Activated CD4-positive, alpha-beta T cell treated with anti-CD3 and anti-CD28 coated beads, Interleukin-2, Interleukin-4, amounts not matched to agents 100 ng/mL and 50 ng/mL, durations not matched to agents 16 hours and 8 hours (primary cell): ENCODE results near the gene NBPF1.
"Not testable (repeated sequence)": the region's sequence is repeated elsewhere in the genome, so short reads cannot be mapped to it uniquely, and the experiment has no call there.

ENCODE experiments used
- DNase-seq: peaks from one replicate; pipeline ENCODE4 v3.0.0-alpha.2; 2020; ENCODE audit warnings: low spot score

The NBPF1 gene

GRCh38 chr1:16641159-16641975 lies 28.0 kb upstream of the NBPF1 start:
- DNase-seq, result peak; percentile 0

GRCh38 chr1:16639091-16640031 lies 26.0 kb upstream of the NBPF1 start:
- not testable (repeated sequence) for DNase-seq

DNA sequence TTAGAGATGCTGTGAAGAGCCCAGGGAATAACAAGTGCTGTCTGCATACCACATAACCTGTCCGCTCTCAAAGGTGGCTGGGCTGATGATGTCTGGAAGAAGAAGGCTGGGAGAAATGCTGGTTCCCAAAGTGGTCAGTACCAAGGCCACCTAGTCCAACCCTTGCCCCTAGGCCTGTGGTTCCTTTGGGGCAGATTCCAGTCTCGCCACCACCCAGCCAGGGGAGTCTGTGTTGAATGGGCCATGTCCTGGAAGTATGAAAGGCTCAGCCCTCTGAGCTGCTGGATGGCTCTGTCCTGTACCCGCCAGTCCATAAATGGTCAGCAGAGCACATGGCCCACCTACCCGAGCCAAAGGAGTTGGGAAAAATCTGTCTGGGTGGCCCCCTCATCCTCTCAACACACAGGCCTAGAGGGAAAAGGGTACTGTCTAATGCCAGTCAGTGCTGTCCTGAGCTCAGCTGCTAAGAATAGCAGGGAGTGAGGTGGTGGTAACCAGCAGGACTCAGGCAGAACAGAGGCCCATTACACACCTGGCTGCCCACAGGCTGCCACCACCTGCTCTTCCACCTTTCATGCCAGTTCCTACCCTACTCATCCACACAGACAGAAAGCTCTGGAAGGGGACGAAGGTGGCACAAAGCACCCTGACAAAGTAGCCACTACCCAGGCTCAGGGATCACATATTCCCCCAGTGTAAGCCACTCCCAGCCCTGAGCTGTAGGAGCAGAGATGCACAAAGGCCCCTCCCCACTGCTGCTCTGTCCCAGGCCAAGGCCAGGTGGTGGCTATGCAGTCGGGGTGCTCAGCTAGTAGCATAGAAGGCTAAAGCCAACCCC lies 24.8 kb upstream of the NBPF1 start:
- DNase-seq, result not testable (repeated sequence)

DNA sequence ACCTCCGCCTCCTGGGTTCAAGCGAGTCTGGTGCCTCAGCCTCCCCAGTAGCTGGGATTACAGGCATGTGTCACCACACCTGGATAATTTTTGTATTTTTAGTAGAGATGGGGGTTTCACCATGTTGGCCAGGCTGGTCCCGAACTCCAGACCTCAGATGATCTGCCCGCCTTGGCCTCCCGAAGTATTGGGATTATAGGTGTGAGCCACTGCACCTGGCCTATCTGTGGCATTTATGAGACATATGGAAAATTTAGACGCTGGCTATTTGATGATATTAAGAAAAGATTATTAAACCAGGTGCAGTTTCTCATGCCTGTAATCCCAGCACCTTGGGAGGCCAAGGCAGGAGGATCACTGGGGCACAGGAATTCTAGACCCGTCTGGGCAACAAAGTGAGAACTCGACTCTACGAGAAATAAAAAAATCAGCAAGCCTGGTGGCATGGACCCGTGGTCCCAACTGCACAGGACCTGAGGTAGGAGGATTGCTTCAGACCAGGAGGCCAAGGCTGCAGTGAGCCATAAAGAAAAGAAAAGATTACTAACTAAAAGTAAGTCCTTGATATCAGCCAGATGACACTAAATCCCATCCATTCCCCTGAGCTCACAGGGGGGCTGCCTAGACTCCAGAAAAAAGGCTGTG lies 23.3 kb upstream of the NBPF1 start:
- DNase-seq, result not testable (repeated sequence)

GRCh38 chr1:16635959-16636358 lies 22.6 kb upstream of the NBPF1 start:
- not testable (repeated sequence) for DNase-seq

- DNase-seq, result not testable (repeated sequence)
Measured at GRCh38 chr1:16633540-16634282, 20.3 kb upstream of the NBPF1 start.

DNA sequence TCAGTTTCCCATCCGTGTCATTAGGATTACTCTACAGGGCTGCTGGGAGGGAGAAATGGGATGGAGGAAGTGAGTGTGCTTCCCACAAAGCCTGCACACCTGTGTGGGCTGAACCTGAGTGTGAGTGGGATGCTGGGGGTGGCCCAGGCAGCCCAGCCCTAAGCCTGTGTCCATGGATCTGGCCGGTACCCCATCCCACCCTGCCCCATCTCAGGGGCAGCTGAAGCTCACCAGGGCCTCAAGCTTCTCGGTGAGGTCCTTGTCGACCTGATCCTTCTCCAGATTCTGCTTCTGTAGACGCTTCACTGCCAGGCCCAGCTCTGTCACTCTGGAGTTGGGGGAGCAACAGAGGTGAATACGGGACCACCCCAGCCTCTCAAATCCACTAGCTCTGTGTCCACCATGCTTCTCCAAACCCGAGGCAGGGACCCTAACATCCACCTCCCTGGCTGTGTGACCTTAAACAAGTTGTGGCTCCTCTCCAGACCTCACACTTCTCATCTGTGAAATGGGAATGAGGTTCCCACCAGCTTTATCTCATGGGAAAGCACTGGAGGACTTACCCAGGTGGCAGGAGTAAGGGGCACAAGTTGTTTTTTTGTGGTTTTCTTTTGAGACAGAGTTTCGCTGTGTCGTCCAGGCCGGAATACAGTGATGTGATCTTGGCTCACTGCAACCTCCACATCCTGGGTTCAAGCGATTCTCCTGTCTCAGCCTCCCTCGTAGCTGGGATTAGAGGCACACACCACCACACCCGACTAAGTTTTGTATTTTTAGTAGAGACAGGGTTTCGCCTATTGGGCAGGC lies 18.9 kb upstream of the NBPF1 start:
- DNase-seq, result not testable (repeated sequence)

DNA sequence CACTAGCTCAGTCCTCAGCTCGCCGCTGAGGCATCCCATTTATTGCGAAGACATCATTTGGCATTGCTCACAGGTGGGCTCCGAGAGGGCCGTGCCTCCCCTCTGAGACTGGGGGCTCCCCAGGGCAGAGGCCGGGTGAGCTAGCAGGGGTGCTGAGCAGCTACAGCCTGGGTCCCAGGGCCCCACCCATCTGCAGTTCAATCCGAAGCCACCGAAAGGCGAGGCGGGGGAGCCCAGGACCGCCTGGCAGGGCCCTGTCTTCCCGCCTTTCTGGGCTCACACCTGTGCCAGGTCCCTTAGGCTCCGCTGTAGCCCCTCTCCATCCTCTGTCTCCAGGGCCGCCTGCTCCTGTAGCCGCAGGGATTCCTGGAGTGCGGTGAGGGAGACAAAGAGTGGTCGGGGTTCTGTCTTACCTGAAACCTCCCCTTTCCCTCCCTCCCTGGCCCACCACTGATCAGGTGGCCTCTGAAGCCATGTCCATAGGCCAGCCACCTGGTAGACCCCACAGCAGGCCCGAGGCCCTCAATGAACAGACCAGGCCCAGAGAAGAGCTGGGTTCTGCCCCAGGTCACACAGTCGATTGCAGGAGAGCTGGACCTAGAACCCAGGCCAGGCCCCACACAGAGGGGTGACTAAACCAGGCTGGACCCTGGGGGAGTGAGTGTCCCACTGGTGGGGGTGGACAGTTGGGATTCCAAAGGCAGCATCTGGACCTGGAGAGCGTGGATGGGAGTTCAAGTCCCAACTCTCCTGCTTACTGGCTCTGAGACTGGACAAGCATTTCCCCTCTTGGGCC lies 18.1 kb upstream of the NBPF1 start:
- DNase-seq, result no peak

DNA sequence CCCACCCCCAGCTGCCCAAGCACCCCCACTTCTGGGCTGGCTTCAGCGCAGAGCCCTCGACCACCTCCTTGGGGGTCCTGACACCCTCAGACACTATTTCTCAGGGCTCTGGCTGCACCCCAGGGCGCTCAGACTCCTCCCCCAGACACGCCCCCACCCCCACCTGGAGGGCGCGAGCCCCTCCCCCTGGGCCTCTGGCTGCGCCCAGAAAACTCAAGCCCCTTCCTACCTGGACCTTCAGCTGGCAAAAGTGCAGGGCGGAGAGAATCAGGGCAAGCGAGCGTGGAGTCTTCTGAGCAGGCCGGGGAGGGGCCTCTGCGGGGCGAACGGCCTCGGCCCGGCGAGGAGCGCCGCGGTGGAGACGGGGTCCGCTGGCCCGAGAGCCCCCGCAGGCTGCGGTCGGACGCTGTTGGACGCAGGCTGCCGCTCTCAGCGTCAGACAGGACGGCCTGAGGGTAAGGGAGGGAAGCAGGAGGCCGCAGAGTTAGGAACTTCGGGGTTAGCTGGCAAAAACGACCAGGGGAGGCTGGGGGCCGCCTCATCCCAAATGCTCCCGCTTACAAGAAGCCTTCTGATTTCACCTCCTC lies 17.4 kb upstream of the NBPF1 start:
- DNase-seq, result no peak

DNA sequence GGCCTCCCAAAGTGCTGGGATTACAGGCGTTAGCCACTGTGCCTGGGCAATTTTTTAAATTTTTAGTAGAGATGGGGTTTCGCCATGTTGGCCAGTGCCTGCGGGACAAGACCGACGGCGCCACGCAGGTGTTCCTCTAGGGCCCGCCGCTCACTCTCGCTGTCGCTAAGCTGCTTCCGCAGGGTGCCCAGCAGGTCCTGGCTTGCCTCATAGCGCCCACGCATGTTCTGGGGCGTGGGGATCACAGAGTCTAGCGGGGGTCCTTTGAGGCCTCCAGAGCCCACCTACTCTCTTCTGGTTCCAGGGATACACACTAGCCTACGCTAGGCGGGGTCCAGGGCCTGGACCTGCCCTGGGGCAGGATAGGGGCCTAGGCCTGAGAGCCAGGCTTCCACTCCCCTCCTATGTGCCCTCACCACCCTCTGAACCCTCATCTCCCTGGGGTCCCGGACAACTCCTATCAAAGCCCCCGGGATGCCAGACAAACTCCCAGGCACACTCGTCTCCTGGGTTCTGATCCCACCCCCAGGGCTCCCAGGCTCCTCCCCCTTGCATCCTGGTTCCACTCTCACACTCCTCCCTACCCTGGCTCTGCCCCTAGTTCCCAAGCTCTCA lies 16.7 kb upstream of the NBPF1 start:
- DNase-seq, result not testable (repeated sequence)

GRCh38 chr1:16628361-16629111 lies 15.2 kb upstream of the NBPF1 start:
- DNase-seq, result no peak

GRCh38 chr1:16626409-16626983 lies 13.1 kb upstream of the NBPF1 start:
- DNase-seq, result not testable (repeated sequence)

DNA sequence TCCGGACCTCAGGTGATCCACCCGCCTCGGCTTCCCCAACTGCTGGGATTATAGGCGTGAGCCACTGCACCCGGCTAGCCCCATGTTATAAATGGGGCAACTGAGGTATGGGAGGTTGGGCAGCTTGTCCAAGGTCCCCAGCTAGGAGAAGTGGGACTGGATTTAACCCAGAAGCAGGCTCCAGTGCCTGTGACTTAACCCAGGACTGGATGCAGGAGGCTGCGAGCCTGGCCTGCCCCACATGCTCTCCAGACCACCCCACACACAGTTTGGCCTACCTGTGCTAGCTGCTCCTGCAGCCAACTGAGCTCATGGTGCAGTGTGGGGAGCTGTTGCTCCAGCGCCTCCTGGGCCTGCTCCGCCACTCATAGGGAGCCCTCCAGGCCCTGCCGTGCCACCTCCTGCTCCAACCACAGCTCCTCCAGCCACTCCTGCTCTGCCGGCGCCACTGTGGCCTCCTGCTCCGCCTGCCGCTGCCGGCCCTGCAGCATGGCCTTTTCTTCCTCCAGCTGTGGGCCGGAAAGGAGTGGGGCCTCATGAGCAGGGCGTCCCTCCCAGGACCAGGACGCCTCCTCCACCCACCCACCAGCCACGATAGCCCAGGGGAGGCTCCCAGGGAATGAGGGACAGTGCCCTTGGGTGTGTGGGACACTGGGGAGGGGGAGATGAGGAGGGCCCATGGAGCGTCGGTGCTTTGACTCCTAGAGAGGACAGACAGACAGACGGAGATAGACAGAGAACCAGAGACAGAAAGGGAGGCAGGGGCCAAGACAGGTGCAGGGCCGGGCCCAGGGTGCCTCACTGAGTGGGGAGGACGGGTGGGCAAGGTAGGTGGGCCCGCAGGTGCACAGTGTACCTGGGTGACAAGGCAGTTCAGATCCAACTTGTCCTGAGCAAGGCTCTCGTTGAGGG lies 12.4 kb upstream of the NBPF1 start:
- DNase-seq, result no peak

GRCh38 chr1:16623812-16624719 lies 10.7 kb upstream of the NBPF1 start:
- not testable (repeated sequence) for DNase-seq

- DNase-seq, result not testable (repeated sequence)
Measured at GRCh38 chr1:16623337-16623736, 10.0 kb upstream of the NBPF1 start.
